Adrenal gland (tissue), 12 donors: ENCODE measurements around the gene WNT3. TPM values are rescaled to one million over a fixed set of nuclear protein-coding genes. Genes with fewer than 3 reads are reported as not detected.
A peak's percentile ranks its signal among the peaks of the same experiment; 100 is the strongest.

Experiments
- DNase-seq, 7 donors: peaks; one replicate each; pipeline ENCODE4 v3.0.0-alpha.2; 2019 to 2020
- H3K27ac ChIP-seq, 5 donors: fragments of 200-600 bp; sonication (generic) in 4 of 5; 1 replicate in 3 of 5; 2 replicates in 2 of 5; pipeline versions ENCODE4 v1.5.1 to v1.8.0; 2016 to 2020; ENCODE audit warnings: mild to moderate bottlenecking in 1 of 5
- H3K27me3 ChIP-seq: fragments of 200-600 bp; 2 replicates; pipeline ENCODE4 v1.8.0; 2021
- H3K36me3 ChIP-seq, 2 donors: fragments of 200-600 bp; replicated peaks in 1 of 2; 1 replicate in 1 of 2; 2 replicates in 1 of 2; pipeline versions ENCODE4 v1.5.1 to v1.8.0; 2018 to 2022
- H3K4me1 ChIP-seq, 2 donors: fragments of 200-600 bp; replicated peaks in 1 of 2; 1 replicate in 1 of 2; 2 replicates in 1 of 2; pipeline versions ENCODE4 v1.5.1 to v1.8.0; 2018 to 2021
- H3K4me3 ChIP-seq, 4 donors: fragments of 200-600 bp; sonication (generic) in 3 of 4; one replicate each; pipeline ENCODE4 v1.5.1; 2016 to 2018
- H3K9me3 ChIP-seq, 3 donors: fragments of 200-600 bp; sonication (generic) in 1 of 3; replicated peaks in 1 of 3; 1 replicate in 2 of 3; 2 replicates in 1 of 3; pipeline versions ENCODE4 v1.5.1 to v1.8.0; 2016 to 2021
- CTCF ChIP-seq, 6 experiments: fragments of 450-650 bp in 4 of 6; fragments of 200-600 bp in 2 of 6; sonication (generic) in 1 of 6; IDR thresholded peaks; 1 replicate in 5 of 6; 2 replicates in 1 of 6; pipeline versions ENCODE4 v1.5.1 to v1.8.0; 2016 to 2021; ENCODE audit warnings: antibody characterized with exemption in 6 of 6, mild to moderate bottlenecking in 2 of 6, moderate library complexity in 1 of 6
- POLR2A ChIP-seq, 2 donors: fragments of 450-650 bp; IDR thresholded peaks; one replicate each; pipeline ENCODE4 v1.6.1; 2017; ENCODE audit warnings: antibody characterized with exemption in 2 of 2, mild to moderate bottlenecking in 2 of 2, moderate library complexity in 1 of 2
- WGBS, 4 donors: extraction: QIAGEN DNeasy Blood & Tissue Kit in 2 of 4; methylation state at CpG; one replicate each; pipeline versions ENCODE4 v1.1.5 to v1.1.7; 2013 to 2017; 5-methylcytosine and 5-hydroxymethylcytosine counted together
- intact Hi-C, 2 donors: fragments of 100-400 bp; cut with DNase I; formaldehyde crosslinking; loops; one replicate each; pipeline versions ENCODE4 v1.14.1 to v1.15.0; 2022 to 2023
- polyA plus RNA-seq, 3 donors: library from polyadenylated mRNA; stranded (reverse); fragments of 200-250 nt in 2 of 3; fragments of 350-450 nt in 1 of 3; fragmentation: Illumina TruSeq in 1 of 3; extraction: RNeasy Lipid Tissue Mini Kit (QIAGEN cat#74804) in 1 of 3; gene quantifications; one replicate each; pipeline ENCODE4 v1.2.3, GENCODE V29; 2013 to 2014
- total RNA-seq, 9 donors: library from RNA; depleted of rRNA in 4 of 9; stranded (reverse); fragments of >200 nt in 4 of 9; fragments of 120-200 nt in 1 of 9; fragmentation: NEBNext Ultra II Directional in 1 of 9; extraction: Animal tissue kit (Norgen Biotek cat#: 25700) in 1 of 9; gene quantifications; one replicate each; pipeline versions ENCODE4 v1.1.0 to v1.2.4, GENCODE V29; 2013 to 2023
- donor health status: healthy with polysubstance abuse.
- donor health status: Bipolar disorder and iron deficiency.
- donor health status: DM: yes; HTN: yes; CAD: no.
- donor health status: DM: no; HTN: no; CAD: no.
- donor health status: DM: no; HTN: no; CAD: no.
- donor health status: DM: yes; HTN: yes; CAD: no.

Gene WNT3
- total and polyA plus RNA-seq, 12 donors, result 0.16 to 1.1 (median 0.46) TPM; not detected in 2

- no peaks in the 10 kb centered on the region for H3K9me3 ChIP-seq
- 60 to 76% (median 67%) methylated on average over 2 to 6 of the region's 6 CpGs for WGBS, 4 donors
- no peaks in the 10 kb centered on the region for H3K27me3 ChIP-seq
- H3K4me3 ChIP-seq, result no peak overlapping the region
- intact Hi-C loops, result no loop called here
- no peak overlapping the region for H3K27ac ChIP-seq
- no peak for DNase-seq
- no peaks in the 10 kb centered on the region for H3K36me3 ChIP-seq
- TF ChIP-seq CTCF (IDR thresholded peaks at IDR 0.05), result no peak
- no peak for TF ChIP-seq POLR2A (IDR thresholded peaks at IDR 0.05)
- peaks cover 6 to 23% of the 10 kb centered on the region in 2 donors for H3K4me1 ChIP-seq
Measured at GRCh38 chr17:46773221-46773605, 45.3 kb downstream of the WNT3 start.

- Histone ChIP-seq H3K9me3 (no peaks in the 10 kb centered on the region), H3K36me3 (no peaks in the 10 kb centered on the region), H3K4me1 (peaks cover 6 to 23% of the 10 kb centered on the region in 2 donors), H3K27me3 (no peaks in the 10 kb centered on the region), H3K4me3 (no peak overlapping the region), H3K27ac (no peak overlapping the region)
- TF ChIP-seq POLR2A (IDR thresholded peaks at IDR 0.05) (no peak), CTCF (IDR thresholded peaks at IDR 0.05) (no peak)
- no peak for DNase-seq
- intact Hi-C loops, result no loop called here
- 31 to 52% (median 44%) methylated on average over 10 to 16 of the region's 16 CpGs for WGBS, 4 donors
Measured at GRCh38 chr17:46772475-46773220, 45.8 kb downstream of the WNT3 start.

- Histone ChIP-seq H3K4me3 (peak overlapping the region in 3 of 4 donors; percentile 18 to 73 (median 26)), H3K4me1 (peaks cover 6 to 23% of the 10 kb centered on the region in 2 donors), H3K9me3 (no peaks in the 10 kb centered on the region), H3K36me3 (no peaks in the 10 kb centered on the region), H3K27ac (peak overlapping the region in 1 of 5 donors; percentile 65), H3K27me3 (no peaks in the 10 kb centered on the region)
- no peak for TF ChIP-seq POLR2A (IDR thresholded peaks at IDR 0.05)
- no peak for TF ChIP-seq CTCF (IDR thresholded peaks at IDR 0.05)
- DNase-seq, result peak in 4 of 7 donors; percentile 38 to 57 (median 43)
- WGBS, 4 donors, result 3 to 15% (median 6%) methylated on average over 14 to 133 of the region's 135 CpGs
- intact Hi-C loops, result no loop called here
Measured at GRCh38 chr17:46771561-46772474, 46.7 kb downstream of the WNT3 start.
